IMR-90 (cell line): ENCODE data around the gene TMEM97.

Experiments used
- CHD1 ChIP-seq: IDR thresholded peaks from 2 replicates; pipeline ENCODE4 v1.6.1; 2012; ENCODE audit warnings: low read depth, low read length, improper control_type of control experiment
- FOS ChIP-seq: fragments of 150-350 bp; IDR thresholded peaks from 2 replicates; pipeline ENCODE4 v1.6.1; 2016; ENCODE audit warnings: low read depth, low read length
- MAFK ChIP-seq: IDR thresholded peaks from 2 replicates; pipeline ENCODE4 v1.6.1; 2012; ENCODE audit warnings: low read depth, low read length, improper control_type of control experiment
- MAZ ChIP-seq: IDR thresholded peaks from 2 replicates; pipeline ENCODE4 v1.6.1; 2012; ENCODE audit warnings: low read depth, mild to moderate bottlenecking, low read length, improper control_type of control experiment, moderate library complexity, borderline replicate concordance
- MXI1 ChIP-seq: IDR thresholded peaks from 2 replicates; pipeline ENCODE4 v1.6.1; 2012; ENCODE audit warnings: low read depth, mild to moderate bottlenecking, low read length, moderate library complexity, borderline replicate concordance
- POLR2A ChIP-seq: IDR thresholded peaks from 2 replicates; pipeline ENCODE4 v1.6.1; 2012; ENCODE audit warnings: mild to moderate bottlenecking, low read depth, low read length
- RAD21 ChIP-seq: IDR thresholded peaks from 2 replicates; pipeline ENCODE4 v1.6.1; 2012; ENCODE audit warnings: low read length, improper control_type of control experiment
- RCOR1 ChIP-seq: IDR thresholded peaks from 2 replicates; pipeline ENCODE4 v1.6.1; 2012; ENCODE audit warnings: mild to moderate bottlenecking, low read length, improper control_type of control experiment; ENCODE audit not compliant: insufficient replicate concordance
- TF ChIP-seq, protein P1 (sequence below): conservative IDR thresholded peaks from 2 replicates; pipeline ENCODE4 v1.5.1; 2012; ENCODE audit warnings: mild to moderate bottlenecking, low read depth, low read length, improper control_type of control experiment
- TF ChIP-seq, protein P2 (sequence below): fragments of 150-350 bp; IDR thresholded peaks from 2 replicates; pipeline ENCODE4 v1.6.1; 2016; ENCODE audit warnings: low read depth, mild to moderate bottlenecking, low read length, moderate library complexity, borderline replicate concordance

DNA sequence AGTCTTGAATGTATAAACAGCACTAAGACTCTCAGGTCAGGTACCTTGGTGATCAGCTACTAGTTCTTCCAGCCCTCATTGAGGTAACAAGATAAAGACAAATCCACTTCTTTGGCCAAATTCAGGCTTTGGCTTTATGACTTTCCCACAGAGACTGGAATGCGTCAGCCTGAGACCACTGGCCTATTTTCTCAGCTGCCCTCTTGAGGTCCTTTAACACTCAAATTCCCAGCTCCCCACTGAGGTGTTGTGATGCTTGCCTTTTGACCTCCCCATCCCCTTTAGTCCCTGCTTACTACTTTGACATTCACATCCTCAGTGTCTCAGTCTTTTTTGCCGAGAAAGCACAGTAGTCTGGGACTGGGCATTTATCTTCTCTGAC, 27.2 kb downstream of the TMEM97 start:
- TF ChIP-seq POLR2A (no peak), MAFK (no peak), FOS (no peak), RAD21 (no peak), RCOR1 (no peak), MAZ (no peak), CHD1 (no peak), MXI1 (no peak)
- TF ChIP-seq, protein P1, sequence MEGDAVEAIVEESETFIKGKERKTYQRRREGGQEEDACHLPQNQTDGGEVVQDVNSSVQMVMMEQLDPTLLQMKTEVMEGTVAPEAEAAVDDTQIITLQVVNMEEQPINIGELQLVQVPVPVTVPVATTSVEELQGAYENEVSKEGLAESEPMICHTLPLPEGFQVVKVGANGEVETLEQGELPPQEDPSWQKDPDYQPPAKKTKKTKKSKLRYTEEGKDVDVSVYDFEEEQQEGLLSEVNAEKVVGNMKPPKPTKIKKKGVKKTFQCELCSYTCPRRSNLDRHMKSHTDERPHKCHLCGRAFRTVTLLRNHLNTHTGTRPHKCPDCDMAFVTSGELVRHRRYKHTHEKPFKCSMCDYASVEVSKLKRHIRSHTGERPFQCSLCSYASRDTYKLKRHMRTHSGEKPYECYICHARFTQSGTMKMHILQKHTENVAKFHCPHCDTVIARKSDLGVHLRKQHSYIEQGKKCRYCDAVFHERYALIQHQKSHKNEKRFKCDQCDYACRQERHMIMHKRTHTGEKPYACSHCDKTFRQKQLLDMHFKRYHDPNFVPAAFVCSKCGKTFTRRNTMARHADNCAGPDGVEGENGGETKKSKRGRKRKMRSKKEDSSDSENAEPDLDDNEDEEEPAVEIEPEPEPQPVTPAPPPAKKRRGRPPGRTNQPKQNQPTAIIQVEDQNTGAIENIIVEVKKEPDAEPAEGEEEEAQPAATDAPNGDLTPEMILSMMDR: no peak
- TF ChIP-seq, protein P2, sequence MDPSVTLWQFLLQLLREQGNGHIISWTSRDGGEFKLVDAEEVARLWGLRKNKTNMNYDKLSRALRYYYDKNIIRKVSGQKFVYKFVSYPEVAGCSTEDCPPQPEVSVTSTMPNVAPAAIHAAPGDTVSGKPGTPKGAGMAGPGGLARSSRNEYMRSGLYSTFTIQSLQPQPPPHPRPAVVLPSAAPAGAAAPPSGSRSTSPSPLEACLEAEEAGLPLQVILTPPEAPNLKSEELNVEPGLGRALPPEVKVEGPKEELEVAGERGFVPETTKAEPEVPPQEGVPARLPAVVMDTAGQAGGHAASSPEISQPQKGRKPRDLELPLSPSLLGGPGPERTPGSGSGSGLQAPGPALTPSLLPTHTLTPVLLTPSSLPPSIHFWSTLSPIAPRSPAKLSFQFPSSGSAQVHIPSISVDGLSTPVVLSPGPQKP: no peak
